ENCODE results near the gene MEIOB. TPM values are rescaled to one million over a fixed set of nuclear protein-coding genes. Genes with fewer than 3 reads are reported as not detected.
"Not testable (repeated sequence)": the region's sequence is repeated elsewhere in the genome, so short reads cannot be mapped to it uniquely, and the experiment has no call there.

The MEIOB gene
- polyA plus RNA-seq, 4 donors, result 0.34 to 0.38 TPM; not detected in 2

DNA sequence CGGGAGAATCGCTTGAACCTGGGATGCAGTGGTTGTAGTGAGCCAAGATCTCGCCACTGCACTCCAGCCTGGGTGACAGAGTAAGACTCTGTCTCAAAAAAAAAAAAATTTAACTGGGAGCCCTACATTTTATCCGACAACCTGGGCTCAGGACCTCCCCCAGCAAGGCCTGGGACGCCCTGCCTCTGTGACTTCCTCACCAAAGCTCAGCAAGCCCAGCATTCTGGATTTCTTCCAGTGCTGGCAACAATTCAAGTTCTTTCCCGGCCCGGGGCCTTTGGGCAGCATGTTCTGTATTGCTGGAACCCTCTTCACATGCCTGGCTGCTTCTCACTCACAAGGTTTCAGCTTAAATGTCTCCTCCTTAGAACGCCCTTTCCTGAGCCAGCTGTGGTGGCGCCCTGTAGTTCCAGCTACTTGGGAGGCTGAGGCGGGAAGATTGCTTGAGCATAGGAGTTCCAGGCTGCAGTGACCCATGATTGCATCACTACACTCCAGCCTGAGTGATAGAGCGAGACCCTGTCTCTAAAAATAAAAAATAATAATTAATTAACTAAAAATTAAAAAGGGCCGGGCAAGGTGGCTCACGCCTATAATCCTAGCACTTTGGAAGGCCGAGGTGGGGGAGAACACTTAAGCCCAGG, 15.9 kb upstream of the MEIOB start:
- H3K9me3 ChIP-seq (ENCODE audit: control insufficient read depth in 2 of 2, insufficient read depth in 1 of 2, low read depth in 1 of 2, low read length in 1 of 2), result no peaks in the 10 kb centered on the region
- FAIRE-seq (no peak), DNase-seq (no peak)
- H3K27ac ChIP-seq (ENCODE audit: low read depth in 1 of 3, low read length in 2 of 3), result no peak overlapping the region
- H3K4me3 ChIP-seq (ENCODE audit: low read depth in 1 of 3, low read length in 3 of 3), result no peak overlapping the region
- H3K36me3 ChIP-seq (ENCODE audit: control insufficient read depth in 3 of 3, insufficient read depth in 2 of 3, low read depth in 1 of 3, low read length in 3 of 3), result no peaks in the 10 kb centered on the region
- WGBS, 3 donors, result 77 to 79% (median 77%) methylated on average over 14 of the region's 14 CpGs
- H3K4me1 ChIP-seq (ENCODE audit: control insufficient read depth in 3 of 3, insufficient read depth in 2 of 3, low read depth in 1 of 3, low read length in 2 of 3), result no peaks in the 10 kb centered on the region
- H3K27me3 ChIP-seq (ENCODE audit: control insufficient read depth in 3 of 3, insufficient read depth in 3 of 3, low read length in 3 of 3), result peaks cover 0 to 9% (median 2%) of the 10 kb centered on the region in 3 donors

DNA sequence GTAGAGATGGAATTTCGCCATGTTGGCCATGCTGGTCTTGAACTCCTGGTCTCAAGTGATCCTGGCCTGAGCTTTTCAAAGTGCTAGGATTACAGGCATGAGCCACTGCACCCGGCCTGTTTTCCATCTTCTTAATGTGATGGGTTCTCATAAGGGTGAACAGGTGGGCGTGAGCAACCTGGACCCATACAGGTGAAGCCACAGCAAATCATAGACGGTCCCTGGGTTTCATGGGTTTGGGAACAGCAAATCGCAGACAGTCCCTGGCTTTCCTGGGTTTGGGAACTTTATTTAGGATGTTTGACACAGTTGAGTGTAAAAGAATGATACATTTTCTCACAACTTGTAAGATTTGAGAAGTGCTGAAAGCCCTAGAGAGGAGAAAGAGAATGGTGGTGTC, 12.9 kb upstream of the MEIOB start:
- Histone ChIP-seq H3K36me3 (ENCODE audit: control insufficient read depth in 3 of 3, insufficient read depth in 2 of 3, low read depth in 1 of 3, low read length in 3 of 3) (no peaks in the 10 kb centered on the region), H3K27me3 (ENCODE audit: control insufficient read depth in 3 of 3, insufficient read depth in 3 of 3, low read length in 3 of 3) (peaks cover 0 to under 1% (median 0%) of the 10 kb centered on the region in 3 donors), H3K27ac (ENCODE audit: low read depth in 1 of 3, low read length in 2 of 3) (no peak overlapping the region), H3K9me3 (ENCODE audit: control insufficient read depth in 2 of 2, insufficient read depth in 1 of 2, low read depth in 1 of 2, low read length in 1 of 2) (no peaks in the 10 kb centered on the region), H3K4me3 (ENCODE audit: low read depth in 1 of 3, low read length in 3 of 3) (no peak overlapping the region), H3K4me1 (ENCODE audit: control insufficient read depth in 3 of 3, insufficient read depth in 2 of 3, low read depth in 1 of 3, low read length in 2 of 3) (no peaks in the 10 kb centered on the region)
- WGBS, 3 donors, result 78 to 95% (median 79%) methylated on average over 5 of the region's 5 CpGs
- no peak for DNase-seq
- FAIRE-seq, result no peak

DNA sequence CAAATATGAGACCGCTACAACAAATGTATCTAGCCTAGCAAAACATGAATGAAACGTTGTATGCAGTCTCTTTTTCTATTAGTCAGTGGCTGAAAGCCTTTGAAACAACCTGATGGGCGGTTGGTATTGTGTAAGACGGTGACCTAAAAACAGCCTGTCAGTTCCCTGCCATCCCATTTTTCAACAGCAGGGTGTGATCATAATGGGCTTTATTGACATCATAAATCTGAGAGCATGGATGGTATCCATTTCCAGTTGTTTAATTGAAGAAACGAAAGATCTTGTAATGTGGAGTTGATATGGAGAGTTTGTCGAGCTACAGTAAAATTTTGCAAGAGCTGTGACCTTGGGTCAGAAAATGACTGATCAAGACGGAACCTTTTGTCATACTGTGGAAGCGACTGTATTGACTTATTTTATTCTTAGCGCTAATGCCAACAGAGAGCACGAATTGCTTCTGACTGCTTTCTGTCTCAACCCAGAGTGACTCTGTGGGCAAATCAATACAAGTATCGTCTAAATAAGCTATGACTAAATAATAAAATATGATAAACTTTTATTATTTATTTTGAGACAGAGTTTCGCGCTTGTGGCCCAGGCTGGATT, 12.3 kb upstream of the MEIOB start:
- Histone ChIP-seq H3K36me3 (ENCODE audit: control insufficient read depth in 3 of 3, insufficient read depth in 2 of 3, low read depth in 1 of 3, low read length in 3 of 3) (no peaks in the 10 kb centered on the region), H3K9me3 (ENCODE audit: control insufficient read depth in 2 of 2, insufficient read depth in 1 of 2, low read depth in 1 of 2, low read length in 1 of 2) (no peaks in the 10 kb centered on the region), H3K4me3 (ENCODE audit: low read depth in 1 of 3, low read length in 3 of 3) (no peak overlapping the region), H3K27ac (ENCODE audit: low read depth in 1 of 3, low read length in 2 of 3) (no peak overlapping the region), H3K27me3 (ENCODE audit: control insufficient read depth in 3 of 3, insufficient read depth in 3 of 3, low read length in 3 of 3) (peaks cover 0 to 3% (median 0%) of the 10 kb centered on the region in 3 donors), H3K4me1 (ENCODE audit: control insufficient read depth in 3 of 3, insufficient read depth in 2 of 3, low read depth in 1 of 3, low read length in 2 of 3) (no peaks in the 10 kb centered on the region)
- WGBS, 3 donors, result 34 to 56% (median 44%) methylated on average over 13 of the region's 13 CpGs
- peak; percentile 50 to 71 for DNase-seq
- FAIRE-seq, result no peak

DNA sequence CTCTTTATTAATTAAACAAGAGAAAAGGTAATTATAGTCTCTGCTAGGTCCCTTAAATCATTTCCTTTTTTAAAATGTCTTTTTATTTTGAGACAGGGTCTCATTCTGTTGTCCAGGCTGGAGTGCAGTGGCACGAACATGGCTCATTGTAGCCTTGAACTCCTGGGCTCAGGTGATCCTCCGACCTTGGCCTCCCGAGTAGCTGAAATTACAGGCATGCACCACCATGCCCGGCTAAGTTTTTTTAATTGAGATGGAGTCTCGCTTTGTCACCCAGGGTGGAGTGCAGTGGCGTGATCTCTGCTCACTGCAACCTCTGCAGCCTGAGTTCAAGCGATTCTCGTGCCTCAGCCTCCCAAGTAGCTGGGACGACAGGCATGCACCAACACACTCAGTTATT, 9.2 kb upstream of the MEIOB start:
- not testable (repeated sequence) for H3K4me3 ChIP-seq (ENCODE audit: low read depth in 1 of 3, low read length in 3 of 3); H3K9me3 ChIP-seq (ENCODE audit: control insufficient read depth in 2 of 2, insufficient read depth in 1 of 2, low read depth in 1 of 2, low read length in 1 of 2); H3K36me3 ChIP-seq (ENCODE audit: control insufficient read depth in 3 of 3, insufficient read depth in 2 of 3, low read depth in 1 of 3, low read length in 3 of 3); FAIRE-seq; H3K4me1 ChIP-seq (ENCODE audit: control insufficient read depth in 3 of 3, insufficient read depth in 2 of 3, low read depth in 1 of 3, low read length in 2 of 3); DNase-seq; H3K27ac ChIP-seq (ENCODE audit: low read depth in 1 of 3, low read length in 2 of 3)
- WGBS, 3 donors, result 87 to 90% (median 89%) methylated on average over 9 of the region's 9 CpGs
- peaks cover 0 to 10% (median 3%) of the 10 kb centered on the region in 3 donors for H3K27me3 ChIP-seq (ENCODE audit: control insufficient read depth in 3 of 3, insufficient read depth in 3 of 3, low read length in 3 of 3)

DNA sequence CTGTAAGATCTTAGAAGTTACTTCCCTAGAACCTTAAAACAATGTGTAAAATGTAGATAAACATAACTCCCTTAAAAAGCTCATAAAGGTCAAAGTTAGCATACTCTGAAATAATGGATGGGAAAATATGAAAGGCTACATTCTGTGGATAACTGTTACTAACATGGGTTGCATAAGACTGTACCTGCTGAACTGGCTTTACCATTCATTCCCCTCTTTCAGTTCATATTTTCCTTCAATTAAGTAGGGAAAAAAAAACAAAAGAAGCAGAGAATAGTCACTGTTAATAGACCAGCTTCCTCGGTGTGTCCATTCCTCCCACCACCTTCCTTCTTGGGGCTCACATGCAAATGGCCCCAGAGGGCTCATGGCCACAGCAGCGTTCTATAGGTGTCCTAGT, 7.5 kb upstream of the MEIOB start:
- no peak overlapping the region for H3K4me3 ChIP-seq (ENCODE audit: low read depth in 1 of 3, low read length in 3 of 3)
- H3K36me3 ChIP-seq (ENCODE audit: control insufficient read depth in 3 of 3, insufficient read depth in 2 of 3, low read depth in 1 of 3, low read length in 3 of 3), result no peaks in the 10 kb centered on the region
- DNase-seq, result no peak
- H3K4me1 ChIP-seq (ENCODE audit: control insufficient read depth in 3 of 3, insufficient read depth in 2 of 3, low read depth in 1 of 3, low read length in 2 of 3), result no peaks in the 10 kb centered on the region
- H3K27ac ChIP-seq (ENCODE audit: low read depth in 1 of 3, low read length in 2 of 3), result no peak overlapping the region
- H3K9me3 ChIP-seq (ENCODE audit: control insufficient read depth in 2 of 2, insufficient read depth in 1 of 2, low read depth in 1 of 2, low read length in 1 of 2), result no peaks in the 10 kb centered on the region
- no peak for FAIRE-seq
- 54 to 77% (median 67%) methylated on average over 2 of the region's 2 CpGs for WGBS, 3 donors
- H3K27me3 ChIP-seq (ENCODE audit: control insufficient read depth in 3 of 3, insufficient read depth in 3 of 3, low read length in 3 of 3), result peaks cover 0 to 13% (median 3%) of the 10 kb centered on the region in 3 donors

DNA sequence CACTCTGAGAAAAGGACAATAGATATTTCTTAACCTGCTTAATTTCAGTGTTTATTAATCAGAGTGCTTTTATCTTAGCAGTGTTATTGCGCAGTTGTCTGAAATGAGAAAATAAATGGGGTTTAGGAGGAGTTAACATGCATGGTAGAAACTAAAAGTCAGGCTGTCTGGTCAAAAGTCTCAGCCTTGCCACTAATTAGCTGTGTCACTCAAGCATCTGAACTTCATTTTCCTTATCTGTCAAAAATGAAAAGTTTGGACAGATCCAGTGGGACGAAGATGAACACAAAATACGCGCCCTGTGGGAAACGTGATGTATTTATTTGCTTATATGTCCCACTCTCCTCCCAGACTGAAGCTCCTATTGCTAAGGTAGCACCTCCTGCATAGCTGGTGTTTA, 6.3 kb upstream of the MEIOB start:
- FAIRE-seq, result no peak
- Histone ChIP-seq H3K27ac (ENCODE audit: low read depth in 1 of 3, low read length in 2 of 3) (no peak overlapping the region), H3K9me3 (ENCODE audit: control insufficient read depth in 2 of 2, insufficient read depth in 1 of 2, low read depth in 1 of 2, low read length in 1 of 2) (no peaks in the 10 kb centered on the region), H3K36me3 (ENCODE audit: control insufficient read depth in 3 of 3, insufficient read depth in 2 of 3, low read depth in 1 of 3, low read length in 3 of 3) (no peaks in the 10 kb centered on the region), H3K27me3 (ENCODE audit: control insufficient read depth in 3 of 3, insufficient read depth in 3 of 3, low read length in 3 of 3) (peaks cover 0 to 13% (median 3%) of the 10 kb centered on the region in 3 donors), H3K4me1 (ENCODE audit: control insufficient read depth in 3 of 3, insufficient read depth in 2 of 3, low read depth in 1 of 3, low read length in 2 of 3) (no peaks in the 10 kb centered on the region), H3K4me3 (ENCODE audit: low read depth in 1 of 3, low read length in 3 of 3) (no peak overlapping the region)
- DNase-seq, result no peak
- 73 to 77% (median 75%) methylated on average over 5 of the region's 5 CpGs for WGBS, 3 donors

DNA sequence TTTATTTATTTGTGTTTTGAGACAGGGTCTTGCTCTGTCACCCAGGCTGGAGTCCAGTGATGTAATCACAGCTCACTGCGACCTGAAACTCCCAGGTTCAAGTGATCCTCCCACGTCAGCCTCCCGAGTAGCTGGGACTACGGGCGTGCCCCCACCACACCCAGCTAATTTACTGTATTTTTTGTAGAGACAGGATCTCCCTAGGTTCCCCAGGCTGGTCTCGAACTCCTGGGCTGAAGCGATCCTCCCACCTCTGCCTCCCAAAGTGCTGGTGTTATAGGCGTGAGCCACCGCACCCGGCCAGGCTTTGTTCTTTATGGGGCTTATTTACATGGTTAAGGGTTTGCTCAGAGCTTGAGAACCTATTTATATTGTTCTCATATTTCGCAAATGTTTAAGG, 5.8 kb upstream of the MEIOB start:
- H3K9me3 ChIP-seq (ENCODE audit: control insufficient read depth in 2 of 2, insufficient read depth in 1 of 2, low read depth in 1 of 2, low read length in 1 of 2), result no peaks in the 10 kb centered on the region
- WGBS, 3 donors, result 34 to 54% (median 38%) methylated on average over 11 of the region's 11 CpGs
- peak in 1 of 2 donors; percentile 44 for DNase-seq

DNA sequence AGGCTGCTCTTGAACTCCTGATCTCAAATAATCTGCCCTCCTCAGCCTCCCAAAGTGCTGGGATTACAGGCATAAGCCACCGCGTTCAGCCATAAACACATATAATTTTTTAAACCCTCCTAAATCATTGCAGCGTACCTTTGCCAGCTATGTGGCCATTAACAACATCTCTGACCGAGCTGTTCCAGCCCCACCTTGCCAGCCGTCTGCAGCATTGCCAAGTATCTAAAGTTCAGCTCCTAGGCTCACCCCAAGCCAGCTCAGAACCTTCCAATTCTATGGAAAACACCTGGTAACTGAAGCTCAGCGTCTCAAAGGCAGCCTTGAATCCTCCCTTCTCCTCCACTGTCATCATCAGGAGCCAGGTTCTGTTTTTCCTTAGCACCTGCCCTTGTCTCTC, 5.1 kb upstream of the MEIOB start:
- peak in 1 of 2 donors; percentile 79 for DNase-seq

More for the DNA sequence above, 5.8 kb upstream of the MEIOB start:
- no peaks in the 10 kb centered on the region for H3K36me3 ChIP-seq (ENCODE audit: control insufficient read depth in 3 of 3, insufficient read depth in 2 of 3, low read depth in 1 of 3, low read length in 3 of 3)
- H3K27me3 ChIP-seq (ENCODE audit: control insufficient read depth in 3 of 3, insufficient read depth in 3 of 3, low read length in 3 of 3), result peaks cover 0 to 15% (median 3%) of the 10 kb centered on the region in 3 donors
- H3K4me1 ChIP-seq (ENCODE audit: control insufficient read depth in 3 of 3, insufficient read depth in 2 of 3, low read depth in 1 of 3, low read length in 2 of 3), result no peaks in the 10 kb centered on the region
- H3K4me3 ChIP-seq (ENCODE audit: low read depth in 1 of 3, low read length in 3 of 3), result no peak overlapping the region
- no peak for FAIRE-seq
- no peak overlapping the region for H3K27ac ChIP-seq (ENCODE audit: low read depth in 1 of 3, low read length in 2 of 3)

More for the DNA sequence above, 5.1 kb upstream of the MEIOB start:
- no peaks in the 10 kb centered on the region for H3K9me3 ChIP-seq (ENCODE audit: control insufficient read depth in 2 of 2, insufficient read depth in 1 of 2, low read depth in 1 of 2, low read length in 1 of 2)
- no peak for FAIRE-seq
- no peaks in the 10 kb centered on the region for H3K4me1 ChIP-seq (ENCODE audit: control insufficient read depth in 3 of 3, insufficient read depth in 2 of 3, low read depth in 1 of 3, low read length in 2 of 3)
- H3K36me3 ChIP-seq (ENCODE audit: control insufficient read depth in 3 of 3, insufficient read depth in 2 of 3, low read depth in 1 of 3, low read length in 3 of 3), result no peaks in the 10 kb centered on the region
- H3K27ac ChIP-seq (ENCODE audit: low read depth in 1 of 3, low read length in 2 of 3), result no peak overlapping the region
- peaks cover 0 to 22% (median 6%) of the 10 kb centered on the region in 3 donors for H3K27me3 ChIP-seq (ENCODE audit: control insufficient read depth in 3 of 3, insufficient read depth in 3 of 3, low read length in 3 of 3)
- WGBS, 3 donors, result 15 to 42% (median 21%) methylated on average over 6 of the region's 6 CpGs
- H3K4me3 ChIP-seq (ENCODE audit: low read depth in 1 of 3, low read length in 3 of 3), result no peak overlapping the region

All from small intestine (tissue), 7 donors.